Prostate gland (tissue), 2 donors: ENCODE data around the gene PHKB.

Experiments
- POLR2AphosphoS5 ChIP-seq: sonication (generic); formaldehyde crosslinking; IDR thresholded peaks from one replicate; pipeline ENCODE4 v1.6.1; 2017; ENCODE audit warnings: antibody characterized with exemption
- TF ChIP-seq, protein P1 (sequence below), 4 experiments: fragments of 200-600 bp in 2 of 4; fragments of 450-650 bp in 2 of 4; sonication (generic) in 2 of 4; IDR thresholded peaks; 1 replicate in 3 of 4; 2 replicates in 1 of 4; pipeline ENCODE4 v1.5.1; 2016 to 2019; ENCODE audit warnings: antibody characterized with exemption in 4 of 4, mild to moderate bottlenecking in 2 of 4, moderate library complexity in 2 of 4

- TF ChIP-seq, protein P1, sequence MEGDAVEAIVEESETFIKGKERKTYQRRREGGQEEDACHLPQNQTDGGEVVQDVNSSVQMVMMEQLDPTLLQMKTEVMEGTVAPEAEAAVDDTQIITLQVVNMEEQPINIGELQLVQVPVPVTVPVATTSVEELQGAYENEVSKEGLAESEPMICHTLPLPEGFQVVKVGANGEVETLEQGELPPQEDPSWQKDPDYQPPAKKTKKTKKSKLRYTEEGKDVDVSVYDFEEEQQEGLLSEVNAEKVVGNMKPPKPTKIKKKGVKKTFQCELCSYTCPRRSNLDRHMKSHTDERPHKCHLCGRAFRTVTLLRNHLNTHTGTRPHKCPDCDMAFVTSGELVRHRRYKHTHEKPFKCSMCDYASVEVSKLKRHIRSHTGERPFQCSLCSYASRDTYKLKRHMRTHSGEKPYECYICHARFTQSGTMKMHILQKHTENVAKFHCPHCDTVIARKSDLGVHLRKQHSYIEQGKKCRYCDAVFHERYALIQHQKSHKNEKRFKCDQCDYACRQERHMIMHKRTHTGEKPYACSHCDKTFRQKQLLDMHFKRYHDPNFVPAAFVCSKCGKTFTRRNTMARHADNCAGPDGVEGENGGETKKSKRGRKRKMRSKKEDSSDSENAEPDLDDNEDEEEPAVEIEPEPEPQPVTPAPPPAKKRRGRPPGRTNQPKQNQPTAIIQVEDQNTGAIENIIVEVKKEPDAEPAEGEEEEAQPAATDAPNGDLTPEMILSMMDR (IDR thresholded peaks at IDR 0.05), result no peak
- no peak for TF ChIP-seq POLR2AphosphoS5
Measured at GRCh38 chr16:47634727-47635126, 173.6 kb downstream of the PHKB start.
